Lower leg skin (tissue), 3 donors: ENCODE results near the gene SYTL2.

Source experiments
- POLR2A ChIP-seq, 2 donors: fragments of 450-650 bp; IDR thresholded peaks; one replicate each; pipeline ENCODE4 v1.6.1; 2016 to 2017; ENCODE audit warnings: antibody characterized with exemption in 2 of 2, mild to moderate bottlenecking in 1 of 2, moderate library complexity in 1 of 2
- TF ChIP-seq, protein P1 (sequence below), 3 donors: fragments of 450-650 bp; IDR thresholded peaks; one replicate each; pipeline ENCODE4 v1.5.1; 2016; ENCODE audit warnings: antibody characterized with exemption in 3 of 3, mild to moderate bottlenecking in 3 of 3, moderate library complexity in 2 of 3

DNA sequence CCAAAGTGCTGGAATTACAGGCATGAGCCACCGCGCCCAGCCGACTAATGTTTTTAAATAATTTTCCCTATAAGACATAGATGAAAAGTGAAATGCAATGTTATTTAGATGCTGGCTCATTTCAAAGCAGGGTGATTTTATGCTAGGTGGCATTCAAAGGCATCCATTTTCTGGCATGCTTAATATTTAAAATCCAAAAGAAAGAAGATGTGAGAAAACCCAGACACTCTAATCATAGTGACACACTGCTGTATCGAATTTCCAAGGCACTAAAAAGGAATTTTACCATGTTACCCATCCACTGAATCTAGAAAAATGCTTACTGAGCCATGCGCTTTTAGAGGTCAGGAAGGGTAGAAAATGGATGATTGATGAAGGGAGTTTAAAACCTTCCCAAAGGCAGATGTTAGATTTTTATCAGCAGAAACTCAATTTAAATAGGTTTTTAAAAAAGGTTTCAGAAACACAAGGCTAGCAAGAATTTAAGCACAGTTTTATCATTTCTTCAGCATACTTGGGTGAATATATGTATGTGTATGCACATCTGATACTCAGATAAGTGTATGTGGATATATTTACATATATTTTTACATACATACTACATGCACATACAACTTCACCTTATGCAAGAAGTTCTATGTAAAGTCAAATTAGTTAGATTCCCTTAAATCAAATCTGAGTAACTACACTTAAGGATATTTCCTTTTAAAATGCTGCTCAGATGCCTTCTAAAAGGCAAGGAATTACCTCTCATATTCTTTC is 100.8 kb downstream of the SYTL2 start:
- TF ChIP-seq, protein P1, sequence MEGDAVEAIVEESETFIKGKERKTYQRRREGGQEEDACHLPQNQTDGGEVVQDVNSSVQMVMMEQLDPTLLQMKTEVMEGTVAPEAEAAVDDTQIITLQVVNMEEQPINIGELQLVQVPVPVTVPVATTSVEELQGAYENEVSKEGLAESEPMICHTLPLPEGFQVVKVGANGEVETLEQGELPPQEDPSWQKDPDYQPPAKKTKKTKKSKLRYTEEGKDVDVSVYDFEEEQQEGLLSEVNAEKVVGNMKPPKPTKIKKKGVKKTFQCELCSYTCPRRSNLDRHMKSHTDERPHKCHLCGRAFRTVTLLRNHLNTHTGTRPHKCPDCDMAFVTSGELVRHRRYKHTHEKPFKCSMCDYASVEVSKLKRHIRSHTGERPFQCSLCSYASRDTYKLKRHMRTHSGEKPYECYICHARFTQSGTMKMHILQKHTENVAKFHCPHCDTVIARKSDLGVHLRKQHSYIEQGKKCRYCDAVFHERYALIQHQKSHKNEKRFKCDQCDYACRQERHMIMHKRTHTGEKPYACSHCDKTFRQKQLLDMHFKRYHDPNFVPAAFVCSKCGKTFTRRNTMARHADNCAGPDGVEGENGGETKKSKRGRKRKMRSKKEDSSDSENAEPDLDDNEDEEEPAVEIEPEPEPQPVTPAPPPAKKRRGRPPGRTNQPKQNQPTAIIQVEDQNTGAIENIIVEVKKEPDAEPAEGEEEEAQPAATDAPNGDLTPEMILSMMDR (IDR thresholded peaks at IDR 0.05), result no peak
- no peak for TF ChIP-seq POLR2A (IDR thresholded peaks at IDR 0.05)
